DOHH2 (cell line): ENCODE data around the gene EXOSC5.

Experiments used
- H3F3A ChIP-seq: fragments of 200-600 bp; sonication (generic), shearing (Covaris generic); 2 replicates; pipeline ENCODE4 v1.6.0; 2016; ENCODE audit warnings: antibody characterized with exemption, mild to moderate bottlenecking; ENCODE audit not compliant: control insufficient read depth, insufficient read depth
- H3K27ac ChIP-seq: fragments of 200-600 bp; sonication (generic); 2 replicates; pipeline ENCODE4 v1.5.1; 2014; ENCODE audit warnings: low read depth, mild to moderate bottlenecking, low read length, moderate library complexity
- H3K27me3 ChIP-seq: fragments of 200-600 bp; sonication (generic); 2 replicates; pipeline ENCODE4 v1.6.1; 2014; ENCODE audit warnings: mild to moderate bottlenecking, low read length, mixed read lengths; ENCODE audit not compliant: control insufficient read depth
- H3K36me3 ChIP-seq: fragments of 200-600 bp; sonication (generic); 2 replicates; pipeline ENCODE4 v1.6.1; 2014; ENCODE audit warnings: mild to moderate bottlenecking, low read length, moderate library complexity, mixed read lengths; ENCODE audit not compliant: control insufficient read depth
- H3K4me1 ChIP-seq: fragments of 200-600 bp; sonication (generic); 2 replicates; pipeline ENCODE4 v1.6.1; 2014; ENCODE audit warnings: mild to moderate bottlenecking, low read length, mixed read lengths; ENCODE audit not compliant: control insufficient read depth
- H3K4me2 ChIP-seq: fragments of 200-600 bp; sonication (generic); 2 replicates; pipeline ENCODE4 v1.6.0; 2014; ENCODE audit warnings: mild to moderate bottlenecking, low read length, moderate library complexity
- H3K4me3 ChIP-seq: fragments of 200-600 bp; sonication (generic); 2 replicates; pipeline ENCODE4 v1.5.1; 2014; ENCODE audit warnings: mild to moderate bottlenecking, low read length, mixed read lengths
- H3K79me2 ChIP-seq: fragments of 200-600 bp; sonication (generic); 2 replicates; pipeline ENCODE4 v1.6.1; 2014; ENCODE audit warnings: mild to moderate bottlenecking, low read length, mixed read lengths; ENCODE audit not compliant: control insufficient read depth
- H3K9me2 ChIP-seq: fragments of 200-600 bp; sonication (generic); replicated peaks from 2 replicates; pipeline ENCODE4 v1.6.1; 2014; ENCODE audit warnings: mild to moderate bottlenecking, low read length, mixed read lengths; ENCODE audit not compliant: control insufficient read depth
- H3K9me3 ChIP-seq: fragments of 200-600 bp; sonication (generic); 2 replicates; pipeline ENCODE4 v1.6.1; 2014; ENCODE audit warnings: antibody characterized with exemption, low read length, mixed read lengths; ENCODE audit not compliant: control insufficient read depth, insufficient read depth
- H4K20me1 ChIP-seq: fragments of 200-600 bp; sonication (generic); 2 replicates; pipeline ENCODE4 v1.6.0; 2014; ENCODE audit warnings: low read depth, mild to moderate bottlenecking, antibody characterized with exemption, low read length, moderate library complexity; ENCODE audit not compliant: control insufficient read depth, insufficient read depth
- CTCF ChIP-seq: fragments of 200-600 bp; sonication (generic); IDR thresholded peaks from one replicate; pipeline ENCODE4 v1.5.1; 2014; ENCODE audit warnings: antibody characterized with exemption, mild to moderate bottlenecking, low read depth, low read length; ENCODE audit not compliant: poor library complexity, severe bottlenecking
- EZH2phosphoT487 ChIP-seq: fragments of 200-600 bp; sonication (generic); IDR thresholded peaks from 2 replicates; pipeline ENCODE4 v1.6.1; 2017; ENCODE audit warnings: borderline replicate concordance, mild to moderate bottlenecking, antibody characterized with exemption, low read length, moderate library complexity, mixed read lengths

Gene EXOSC5

GRCh38 chr19:41399525-41399924, 2.4 kb upstream of the EXOSC5 start:
- Histone ChIP-seq H3K4me2 (no peak overlapping the region), H3K36me3 (peaks cover 14% of the 10 kb centered on the region), H3F3A (no peaks in the 10 kb centered on the region), H3K27me3 (no peaks in the 10 kb centered on the region), H3K27ac (no peak overlapping the region), H3K79me2 (peaks cover 43% of the 10 kb centered on the region), H3K4me1 (peaks cover 28% of the 10 kb centered on the region), H3K9me2 (no peaks in the 10 kb centered on the region), H3K9me3 (no peaks in the 10 kb centered on the region), H3K4me3 (no peak overlapping the region), H4K20me1 (no peaks in the 10 kb centered on the region)
- no peak for TF ChIP-seq CTCF
- no peak for TF ChIP-seq EZH2phosphoT487

GRCh38 chr19:41399091-41399490, 1.9 kb upstream of the EXOSC5 start:
- H3K4me2 ChIP-seq, result peak overlapping the region; percentile 64
- H3K27ac ChIP-seq, result no peak overlapping the region
- H3K9me2 ChIP-seq, result no peaks in the 10 kb centered on the region
- peaks cover 48% of the 10 kb centered on the region for H3K79me2 ChIP-seq
- H3K4me1 ChIP-seq, result peaks cover 30% of the 10 kb centered on the region
- H3K27me3 ChIP-seq, result no peaks in the 10 kb centered on the region
- H4K20me1 ChIP-seq, result no peaks in the 10 kb centered on the region
- TF ChIP-seq EZH2phosphoT487, result no peak
- TF ChIP-seq CTCF, result no peak
- peaks cover 14% of the 10 kb centered on the region for H3K36me3 ChIP-seq
- H3F3A ChIP-seq, result no peaks in the 10 kb centered on the region
- peak overlapping the region; percentile 99 for H3K4me3 ChIP-seq
- H3K9me3 ChIP-seq, result no peaks in the 10 kb centered on the region

- H3K27me3 ChIP-seq, result no peaks in the 10 kb centered on the region
- H3K4me2 ChIP-seq, result peak overlapping the region; percentile 64
- H3F3A ChIP-seq, result no peaks in the 10 kb centered on the region
- no peaks in the 10 kb centered on the region for H4K20me1 ChIP-seq
- H3K9me3 ChIP-seq, result no peaks in the 10 kb centered on the region
- H3K79me2 ChIP-seq, result peaks cover 53% of the 10 kb centered on the region
- no peak for TF ChIP-seq CTCF
- no peak for TF ChIP-seq EZH2phosphoT487
- no peak overlapping the region for H3K27ac ChIP-seq
- peaks cover 17% of the 10 kb centered on the region for H3K36me3 ChIP-seq
- peak overlapping the region; percentile 99 for H3K4me3 ChIP-seq
- peaks cover 30% of the 10 kb centered on the region for H3K4me1 ChIP-seq
- H3K9me2 ChIP-seq, result no peaks in the 10 kb centered on the region
Observed at GRCh38 chr19:41398598-41398997, 1.4 kb upstream of the EXOSC5 start.

- peaks cover 17% of the 10 kb centered on the region for H3K36me3 ChIP-seq
- H3K79me2 ChIP-seq, result peaks cover 58% of the 10 kb centered on the region
- H3K9me2 ChIP-seq, result no peaks in the 10 kb centered on the region
- peak overlapping the region; percentile 78 for H3K27ac ChIP-seq
- H3F3A ChIP-seq, result no peaks in the 10 kb centered on the region
- H3K27me3 ChIP-seq, result no peaks in the 10 kb centered on the region
- H3K9me3 ChIP-seq, result no peaks in the 10 kb centered on the region
- H4K20me1 ChIP-seq, result no peaks in the 10 kb centered on the region
- peak overlapping the region; percentile 64 for H3K4me2 ChIP-seq
- H3K4me3 ChIP-seq, result peak overlapping the region; percentile 99
- TF ChIP-seq CTCF (no peak), EZH2phosphoT487 (no peak)
- H3K4me1 ChIP-seq, result peaks cover 30% of the 10 kb centered on the region
Observed at GRCh38 chr19:41398050-41398418, 875 bp upstream of the EXOSC5 start.
